ENCODE results near the gene UPK3A. TPM values are rescaled to one million over a fixed set of nuclear protein-coding genes. Genes with fewer than 3 reads are reported as not detected.
A peak's percentile ranks its signal among the peaks of the same experiment; 100 is the strongest.

The UPK3A gene
- total and polyA plus RNA-seq, 10 of the 15 experiments (the other 5 are each of a cell fraction or from before 2014, with no cell fraction given) = not detected

DNA sequence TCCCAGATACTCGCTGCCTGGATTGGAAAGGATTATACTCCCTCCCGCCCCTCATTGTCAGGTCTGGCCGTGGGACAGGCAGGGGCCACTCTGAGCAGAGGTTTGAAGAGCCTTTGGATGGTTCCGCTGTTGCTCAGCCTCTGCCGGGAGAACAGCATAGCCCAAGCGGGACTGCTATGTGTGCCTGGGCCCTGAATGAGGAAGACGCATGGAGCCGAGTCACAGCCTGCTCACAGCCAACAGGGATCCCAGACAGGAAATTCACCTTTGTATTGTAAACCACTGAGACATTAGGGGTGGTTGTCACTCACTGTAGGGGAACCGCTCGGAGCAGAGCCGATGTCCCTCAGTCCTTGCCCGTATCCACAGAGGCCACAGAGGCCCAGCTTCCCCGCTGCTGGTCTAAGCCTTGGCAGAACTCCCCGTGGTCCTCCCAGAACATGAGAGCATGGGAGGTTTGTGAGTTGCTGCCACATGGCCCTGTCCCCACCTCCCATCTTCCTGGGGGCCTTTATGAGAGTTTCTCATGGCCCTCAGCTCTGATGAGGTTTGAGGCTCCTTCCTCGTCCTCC lies 14.3 kb downstream of the UPK3A start (continued):
- TF ChIP-seq HDAC2 (IDR thresholded peaks at IDR 0.05) (no peak), POLR2A (IDR thresholded peaks at IDR 0.05; ENCODE audit: low read depth, low read length) (no peak), MXI1 (IDR thresholded peaks at IDR 0.05; ENCODE audit: low read depth, low read length) (no peak), NFYA (IDR thresholded peaks at IDR 0.05; ENCODE audit: borderline replicate concordance, low read depth, low read length) (no peak), SP1 (IDR thresholded peaks at IDR 0.05; ENCODE audit: low read depth, low read length) (no peak)

DNA sequence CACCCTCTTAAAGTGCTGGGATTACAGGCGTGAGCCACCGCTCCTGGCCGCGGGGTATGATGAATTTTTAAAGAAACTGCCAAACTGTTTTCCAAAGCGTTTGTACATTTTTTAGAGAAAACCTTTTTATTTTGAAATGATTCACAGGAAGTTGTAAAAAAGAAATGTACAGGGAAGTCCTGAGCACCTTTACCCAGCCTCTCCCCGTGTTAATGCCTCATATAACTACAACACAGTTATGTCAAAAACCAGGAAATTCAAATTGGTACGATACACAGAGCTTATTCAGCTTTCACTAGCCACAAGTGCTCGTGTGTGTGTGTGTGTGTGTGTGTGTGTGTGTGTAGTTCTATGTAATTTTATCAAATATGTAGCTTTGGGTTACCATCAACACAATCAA lies 18.0 kb downstream of the UPK3A start:
- in situ Hi-C loops (cut with MboI) (no loop called here), intact Hi-C loops (cut with micrococcal nuclease; ENCODE audit: unreplicated experiment) (no loop called here)
- peak overlapping the region; percentile 54 for H2AFZ ChIP-seq (ENCODE audit: control insufficient read depth, low read depth, low read length)
- H3K9me3 ChIP-seq (replicated peaks; ENCODE audit: control insufficient read depth, insufficient read depth, low read length) = no peaks in the 10 kb centered on the region
- no peak overlapping the region for H3K9ac ChIP-seq (ENCODE audit: control insufficient read depth, insufficient read depth, low read length)
- no peaks in the 10 kb centered on the region for H3K4me1 ChIP-seq (ENCODE audit: control insufficient read depth, insufficient read depth, low read length)
- H3K4me3 ChIP-seq = no peak overlapping the region
- H3K79me2 ChIP-seq (ENCODE audit: control insufficient read depth, insufficient read depth, low read length) = no peaks in the 10 kb centered on the region
- TF ChIP-seq, protein P1, sequence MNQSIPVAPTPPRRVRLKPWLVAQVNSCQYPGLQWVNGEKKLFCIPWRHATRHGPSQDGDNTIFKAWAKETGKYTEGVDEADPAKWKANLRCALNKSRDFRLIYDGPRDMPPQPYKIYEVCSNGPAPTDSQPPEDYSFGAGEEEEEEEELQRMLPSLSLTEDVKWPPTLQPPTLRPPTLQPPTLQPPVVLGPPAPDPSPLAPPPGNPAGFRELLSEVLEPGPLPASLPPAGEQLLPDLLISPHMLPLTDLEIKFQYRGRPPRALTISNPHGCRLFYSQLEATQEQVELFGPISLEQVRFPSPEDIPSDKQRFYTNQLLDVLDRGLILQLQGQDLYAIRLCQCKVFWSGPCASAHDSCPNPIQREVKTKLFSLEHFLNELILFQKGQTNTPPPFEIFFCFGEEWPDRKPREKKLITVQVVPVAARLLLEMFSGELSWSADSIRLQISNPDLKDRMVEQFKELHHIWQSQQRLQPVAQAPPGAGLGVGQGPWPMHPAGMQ (IDR thresholded peaks at IDR 0.05; ENCODE audit: borderline replicate concordance) = no peak
- TF ChIP-seq KAT2A (conservative IDR thresholded peaks at IDR 0.05; ENCODE audit: control insufficient read depth, low read depth, low read length) (no peak), YBX1 (IDR thresholded peaks at IDR 0.05) (no peak), SP1 (IDR thresholded peaks at IDR 0.05; ENCODE audit: low read depth, low read length) (no peak)
- TF ChIP-seq, protein P2, sequence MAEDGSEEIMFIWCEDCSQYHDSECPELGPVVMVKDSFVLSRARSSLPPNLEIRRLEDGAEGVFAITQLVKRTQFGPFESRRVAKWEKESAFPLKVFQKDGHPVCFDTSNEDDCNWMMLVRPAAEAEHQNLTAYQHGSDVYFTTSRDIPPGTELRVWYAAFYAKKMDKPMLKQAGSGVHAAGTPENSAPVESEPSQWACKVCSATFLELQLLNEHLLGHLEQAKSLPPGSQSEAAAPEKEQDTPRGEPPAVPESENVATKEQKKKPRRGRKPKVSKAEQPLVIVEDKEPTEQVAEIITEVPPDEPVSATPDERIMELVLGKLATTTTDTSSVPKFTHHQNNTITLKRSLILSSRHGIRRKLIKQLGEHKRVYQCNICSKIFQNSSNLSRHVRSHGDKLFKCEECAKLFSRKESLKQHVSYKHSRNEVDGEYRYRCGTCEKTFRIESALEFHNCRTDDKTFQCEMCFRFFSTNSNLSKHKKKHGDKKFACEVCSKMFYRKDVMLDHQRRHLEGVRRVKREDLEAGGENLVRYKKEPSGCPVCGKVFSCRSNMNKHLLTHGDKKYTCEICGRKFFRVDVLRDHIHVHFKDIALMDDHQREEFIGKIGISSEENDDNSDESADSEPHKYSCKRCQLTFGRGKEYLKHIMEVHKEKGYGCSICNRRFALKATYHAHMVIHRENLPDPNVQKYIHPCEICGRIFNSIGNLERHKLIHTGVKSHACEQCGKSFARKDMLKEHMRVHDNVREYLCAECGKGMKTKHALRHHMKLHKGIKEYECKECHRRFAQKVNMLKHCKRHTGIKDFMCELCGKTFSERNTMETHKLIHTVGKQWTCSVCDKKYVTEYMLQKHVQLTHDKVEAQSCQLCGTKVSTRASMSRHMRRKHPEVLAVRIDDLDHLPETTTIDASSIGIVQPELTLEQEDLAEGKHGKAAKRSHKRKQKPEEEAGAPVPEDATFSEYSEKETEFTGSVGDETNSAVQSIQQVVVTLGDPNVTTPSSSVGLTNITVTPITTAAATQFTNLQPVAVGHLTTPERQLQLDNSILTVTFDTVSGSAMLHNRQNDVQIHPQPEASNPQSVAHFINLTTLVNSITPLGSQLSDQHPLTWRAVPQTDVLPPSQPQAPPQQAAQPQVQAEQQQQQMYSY (CRISPR knock-in tag; IDR thresholded peaks at IDR 0.05) = no peak
- DNase-seq (ENCODE audit: low read depth, low spot score) (no peak), ATAC-seq (no peak), FAIRE-seq (no peak)
- no TSS peak for BruUV-seq (replicated peaks)
- RAD21 ChIA-PET (ENCODE audit: unreplicated experiment) = interaction anchor here (0.5 kb wide), 1 partner anchor 65 kb away, joined by 3 read pairs; no protein-coding TSS in a partner anchor
- WGBS (ENCODE audit: insufficient coverage, insufficient replicate concordance, low lambda C conversion rate, missing lambda C conversion rate) = 61% methylated on average over 8 of the region's 8 CpGs
- H3K27ac ChIP-seq (ENCODE audit: control insufficient read depth, insufficient read depth) = no peak overlapping the region
- CTCF ChIA-PET = no interaction called here
- no peaks in the 10 kb centered on the region for H3K27me3 ChIP-seq (replicated peaks in 1 of 2; ENCODE audit: control insufficient read depth in 2 of 2, insufficient read depth in 2 of 2, low read length in 1 of 2)
- SMC1A ChIA-PET (ENCODE audit: uncharacterized antibody, unreplicated experiment) = interaction anchor here (0.9 kb wide), 1 partner anchor 41 kb away, joined by 3 read pairs; no protein-coding TSS in a partner anchor
- H3K4me2 ChIP-seq (ENCODE audit: control insufficient read depth, insufficient read depth) = 0 out of 2 replicates have a peak overlapping the region, but pooled peaks have one; percentile 44
- H3K36me3 ChIP-seq (ENCODE audit: control insufficient read depth in 2 of 2, insufficient read depth in 2 of 2, low read length in 1 of 2) = no peaks in the 10 kb centered on the region
- no peaks in the 10 kb centered on the region for H4K20me1 ChIP-seq (ENCODE audit: control insufficient read depth, insufficient read depth)
- POLR2A ChIA-PET = interaction anchor here (0.6 kb wide), 4 partner anchors 15 to 82 kb away, joined by 3 to 4 read pairs (median 4); no protein-coding TSS in a partner anchor
